Endothelial cell of umbilical vein (primary cell): ENCODE data around the gene SVIP. TPM values are rescaled to one million over a fixed set of nuclear protein-coding genes. Genes with fewer than 3 reads are reported as not detected.

Experiments used
- Bru-seq: library from RNA; stranded (reverse); fragments of 400-500 nt; gene quantifications from one replicate; lab custom pipeline; 2021; lab: Mats Ljungman, UMichigan
- BruChase-seq, 2 experiments: library from RNA; stranded (reverse); fragments of 400-500 nt; gene quantifications; one replicate each; lab custom pipeline; 2021; lab: Mats Ljungman, UMichigan
- BruUV-seq: library from RNA; stranded (reverse); fragments of 400-500 nt; replicated peaks from 2 replicates; lab custom pipeline; 2021; lab: Mats Ljungman, UMichigan
- CTCF ChIA-PET: fragments of 300-600, 350-600 bp; sonication (Branson Sonifier 250); formaldehyde crosslinking; loops from one replicate; lab custom pipeline; 2021; ENCODE audit warnings: antibody characterized with exemption, inconsistent platforms; lab: Charles Lee
- POLR2A ChIA-PET: fragments of 300-600, 350-600 bp; sonication (Branson Sonifier 250); formaldehyde crosslinking; loops from one replicate; lab custom pipeline; 2021; ENCODE audit warnings: antibody characterized with exemption, inconsistent platforms; lab: Charles Lee
- DNase-seq: peaks from one replicate; pipeline ENCODE4 v3.0.0-alpha.2; 2011; ENCODE audit warnings: low read depth, low spot score
- FAIRE-seq: peaks from 2 replicates; lab custom pipeline; 2011; peaks lifted over from hg19 to GRCh38; lab: Jason Lieb, UNC
- H2AFZ ChIP-seq: 2 replicates; pipeline ENCODE4 v1.6.0; 2012; ENCODE audit warnings: low read depth, low read length, control low read depth, inconsistent platforms
- H3K27ac ChIP-seq: 2 replicates; pipeline ENCODE4 v1.5.1; 2011; ENCODE audit warnings: low read depth, mild to moderate bottlenecking, control low read depth, low read length, moderate library complexity; ENCODE audit not compliant: insufficient read depth
- H3K27me3 ChIP-seq, 2 experiments: 2 replicates each; pipeline versions ENCODE4 v1.6.0 to v1.6.1; 2011; ENCODE audit warnings: low read length in 2 of 2, mixed read lengths in 1 of 2; ENCODE audit not compliant: control insufficient read depth in 2 of 2, insufficient read depth in 2 of 2
- H3K36me3 ChIP-seq, 2 experiments: 2 replicates in 1 of 2; 3 replicates in 1 of 2; pipeline ENCODE4 v1.5.1; 2011; ENCODE audit warnings: low read length in 2 of 2, mild to moderate bottlenecking in 1 of 2, moderate library complexity in 1 of 2; ENCODE audit not compliant: control insufficient read depth in 2 of 2, insufficient read depth in 2 of 2; ENCODE audit errors: extremely low read depth in 1 of 2
- H3K4me1 ChIP-seq: 3 replicates; pipeline ENCODE4 v1.5.1; 2011; ENCODE audit warnings: mild to moderate bottlenecking, low read length; ENCODE audit not compliant: control insufficient read depth, insufficient read depth; ENCODE audit errors: extremely low read depth
- H3K4me2 ChIP-seq: 2 replicates; pipeline ENCODE4 v1.6.1; 2011; ENCODE audit warnings: low read length, control low read depth, mixed read lengths; ENCODE audit not compliant: insufficient read depth
- H3K4me3 ChIP-seq, 3 experiments: fragments of 200-600 bp in 1 of 3; sonication (generic), shearing (Covaris generic) in 1 of 3; replicated peaks in 1 of 3; 2 replicates each; pipeline ENCODE4 v1.5.1; 2011 to 2016; ENCODE audit warnings: control low read depth in 3 of 3, low read length in 3 of 3, mild to moderate bottlenecking in 2 of 3, inconsistent platforms in 1 of 3, low read depth in 1 of 3, moderate library complexity in 1 of 3; ENCODE audit not compliant: insufficient read depth in 1 of 3
- H3K79me2 ChIP-seq: 2 replicates; pipeline ENCODE4 v1.6.0; 2012; ENCODE audit warnings: low read length, inconsistent platforms; ENCODE audit not compliant: control insufficient read depth, insufficient read depth
- H3K9ac ChIP-seq: replicated peaks from 2 replicates; pipeline ENCODE3; 2011; ENCODE audit warnings: low read length, control low read depth; ENCODE audit not compliant: insufficient read depth; ENCODE audit errors: extremely low read depth
- H3K9me1 ChIP-seq: replicated peaks from 3 replicates; pipeline ENCODE4 v1.6.0; 2011; ENCODE audit warnings: mild to moderate bottlenecking, low read length; ENCODE audit not compliant: control insufficient read depth, insufficient read depth; ENCODE audit errors: extremely low read depth
- H3K9me3 ChIP-seq: replicated peaks from 2 replicates; pipeline ENCODE4 v1.5.1; 2012; ENCODE audit warnings: low read length, inconsistent platforms; ENCODE audit not compliant: control insufficient read depth, insufficient read depth
- H4K20me1 ChIP-seq: replicated peaks from 2 replicates; pipeline ENCODE3; 2011; ENCODE audit warnings: mild to moderate bottlenecking, low read length; ENCODE audit not compliant: control insufficient read depth, insufficient read depth; ENCODE audit errors: extremely low read depth
- CTCF ChIP-seq, 2 donors: IDR thresholded peaks; 1 replicate in 1 of 2; 2 replicates in 1 of 2; pipeline ENCODE4 v1.5.1; 2011; ENCODE audit warnings: low read length in 2 of 2, mild to moderate bottlenecking in 2 of 2, moderate library complexity in 2 of 2, control low read depth in 1 of 2, inconsistent platforms in 1 of 2, low read depth in 1 of 2; ENCODE audit not compliant: insufficient read depth in 1 of 2; ENCODE audit errors: extremely low read depth in 1 of 2
- EZH2 ChIP-seq: IDR thresholded peaks from 2 replicates; pipeline ENCODE4 v1.6.1; 2012; ENCODE audit warnings: borderline replicate concordance, low read depth, mild to moderate bottlenecking, moderate library complexity, low read length, inconsistent platforms; ENCODE audit not compliant: severe bottlenecking
- FOS ChIP-seq: IDR thresholded peaks from 2 replicates; pipeline ENCODE4 v1.6.1; 2011; ENCODE audit warnings: mild to moderate bottlenecking, low read length, moderate library complexity, borderline replicate concordance; ENCODE audit not compliant: insufficient read depth
- GATA2 ChIP-seq: IDR thresholded peaks from 2 replicates; pipeline ENCODE4 v1.7.0; 2011; ENCODE audit warnings: low read depth, mild to moderate bottlenecking, moderate library complexity, mixed read lengths, low read length; ENCODE audit not compliant: insufficient read length, insufficient read depth
- JUN ChIP-seq: IDR thresholded peaks from 2 replicates; pipeline ENCODE4 v1.6.1; 2011; ENCODE audit warnings: borderline replicate concordance, low read depth; ENCODE audit not compliant: insufficient read length, insufficient read depth
- MYC ChIP-seq: IDR thresholded peaks from one replicate; pipeline ENCODE4 v1.6.1; 2011; ENCODE audit warnings: mild to moderate bottlenecking, low read depth, low read length
- POLR2A ChIP-seq: IDR thresholded peaks from 2 replicates; pipeline ENCODE4 v1.6.1; 2012; ENCODE audit warnings: low read depth, mild to moderate bottlenecking, control low read depth, low read length
- POLR2AphosphoS5 ChIP-seq: IDR thresholded peaks from 2 replicates; pipeline ENCODE4 v1.6.1; 2012; ENCODE audit warnings: low read depth, mild to moderate bottlenecking, control low read depth, low read length, moderate library complexity; ENCODE audit not compliant: insufficient read depth
- dilution Hi-C: fragments of 300-500 bp; cut with MboI; formaldehyde crosslinking; loops from one replicate; pipeline ENCODE4 v1.15.0; 2019; ENCODE audit warnings: low sequenced_read_pairs; ENCODE audit not compliant: extremely low pct_ligation_motif_present
- intact Hi-C: fragments of 100-400 bp; cut with micrococcal nuclease; formaldehyde crosslinking; loops from one replicate; pipeline ENCODE4 v1.10.0; 2022
- long read RNA-seq: library from polyadenylated mRNA; stranded (forward); transcript quantifications from one replicate; pipeline ENCODE4 v2.0.0, GENCODE V29; 2021
- polyA minus RNA-seq, 3 experiments: library from RNA; depleted of rRNA, polyadenylated mRNA; stranded (reverse); fragments of >200 nt; gene quantifications; 1 replicate in 1 of 3; 2 replicates in 2 of 3; pipeline ENCODE4 v1.2.3, GENCODE V29; 2011
- polyA plus RNA-seq, 4 experiments: library from polyadenylated mRNA; depleted of rRNA in 3 of 4; stranded (reverse) in 3 of 4; unstranded in 1 of 4; fragments of >200 nt; gene quantifications; 2 replicates each; pipeline versions ENCODE4 v1.2.1 to v1.2.3, GENCODE V29; 2011 to 2012; ENCODE audit warnings: missing spikeins in 1 of 4
- total RNA-seq: library from RNA; stranded (reverse); gene quantifications from 2 replicates; pipeline ENCODE4 v1.2.3, GENCODE V29; 2021
- TF ChIP-seq, protein P1 (sequence below): IDR thresholded peaks from 2 replicates; pipeline ENCODE4 v1.6.1; 2011; ENCODE audit not compliant: insufficient read depth, insufficient read length

The SVIP gene
- total RNA-seq (69.5 and 70.5 TPM in 2 replicates), polyA plus RNA-seq (3.2 and 4.6 TPM in 2 replicates), polyA minus RNA-seq (3.1 and 3.4 TPM in 2 replicates), Bru-seq, nascent RNA (percentile 90 among the genes with signal in this experiment), BruChase-seq, experiment 1, labeled RNA remaining after a 6-hour chase (percentile 87 among the genes with signal in this experiment), BruChase-seq, experiment 2, labeled RNA remaining after a 2-hour chase (percentile 91 among the genes with signal in this experiment)
- 16.4 and 17.7 TPM in 2 replicates for polyA plus RNA-seq (2011; cell fraction: cytosol; rRNA removed)
- polyA plus RNA-seq (2011; cell fraction: nucleus; rRNA removed): 7.3 and 11.9 TPM in 2 replicates
- 30.4 and 57.6 TPM in 2 replicates for polyA plus RNA-seq (2012)
- polyA minus RNA-seq (2011; cell fraction: cytosol; rRNA and poly(A)+ RNA removed): 2.0 TPM
- polyA minus RNA-seq (2011; cell fraction: nucleus; rRNA and poly(A)+ RNA removed): 9.8 and 13.8 TPM in 2 replicates
- long read RNA-seq, full-length matches to known transcripts: 231 of 261 reads
- long read RNA-seq, partial matches to known transcripts: 14 of 261 reads
- long read RNA-seq, other reads (novel, unspliced or antisense): 16 of 261 reads

DNA sequence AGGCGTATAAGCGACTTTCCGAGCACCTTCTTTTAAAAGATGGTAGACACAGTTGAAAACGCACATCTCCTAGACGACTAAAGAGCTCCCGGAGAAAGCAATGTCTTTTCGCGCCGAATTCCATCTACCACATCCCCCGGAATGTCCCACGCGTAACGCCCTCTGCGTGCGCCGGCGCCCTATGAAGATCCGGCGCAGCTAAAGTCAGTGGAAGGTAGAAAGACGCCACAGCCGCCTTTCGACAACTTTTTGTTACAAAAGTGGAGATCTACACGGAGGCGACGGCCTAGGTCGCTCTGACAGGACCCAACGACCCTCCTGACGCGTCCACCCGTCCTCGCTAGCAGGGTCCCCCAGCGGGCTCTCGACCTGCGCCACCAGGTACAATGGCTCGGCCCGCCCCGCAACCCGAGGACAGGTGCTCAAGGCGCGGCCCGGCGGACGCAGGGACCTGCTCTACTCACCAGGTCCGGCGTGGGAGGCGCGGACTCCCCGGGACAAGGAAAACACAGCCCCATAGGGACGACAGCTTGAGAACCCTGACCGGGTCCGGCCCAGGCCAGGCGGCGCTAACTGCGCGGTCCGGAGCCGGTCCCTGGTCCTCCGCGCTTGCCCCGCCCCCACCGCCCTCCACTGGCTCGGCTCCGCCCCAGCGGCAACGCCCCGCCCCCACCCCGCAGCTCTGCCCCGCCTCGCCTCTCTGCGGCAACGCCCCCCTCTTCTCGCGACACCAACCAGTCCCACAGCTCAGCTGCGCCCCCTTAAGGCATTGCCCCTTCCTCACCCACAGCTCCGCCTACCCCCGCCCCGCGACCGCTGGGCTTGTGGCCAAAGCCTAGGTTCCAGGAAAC lies at the start of gene SVIP:
Gene SVIP (minus strand): TSS at position 571 of the 851 bp plus-strand sequence. CDS start 53 bp downstream, at position 518.
- ChIA-PET POLR2A (interaction anchor here (0.6 to 1.0 kb wide), 7 partner anchors 10 to 126 kb away, joined by 3 to 6 read pairs (median 4); no protein-coding TSS in a partner anchor), CTCF (interaction anchor here (0.6 to 2.7 kb wide), 25 partner anchors 9 to 585 kb away, joined by 3 to 35 read pairs (median 3); partner anchors contain the start of genes CCDC179 and FANCF)
- intact Hi-C loops (loop anchor here (1.0 to 5.0 kb wide), 8 partner anchors 21 to 497 kb away; partner anchors contain the start of gene FANCF), dilution Hi-C loops (no loop called here)
- FAIRE-seq (no peak), DNase-seq (peak; percentile 99)
- H3K27me3 ChIP-seq: no peaks in the 10 kb centered on the region
- peaks cover 20% of the 10 kb centered on the region for H3K79me2 ChIP-seq
- H3K27ac ChIP-seq: peak within 1 kb of the TSS; percentile 86
- peak within 1 kb of the TSS; percentile 98 for H3K4me2 ChIP-seq
- peak within 1 kb of the TSS; percentile 87 for H3K9ac ChIP-seq
- peak within 1 kb of the TSS; percentile 91 to 99 (median 95) for H3K4me3 ChIP-seq
- H3K9me1 ChIP-seq: no peaks in the 10 kb centered on the region
- H2AFZ ChIP-seq: peak within 1 kb of the TSS; percentile 94
- H3K9me3 ChIP-seq: no peaks in the 10 kb centered on the region
- peaks cover 26% of the 10 kb centered on the region for H3K4me1 ChIP-seq
- TSS peak; percentile 44 for BruUV-seq
- peaks cover 5 to 7% of the 10 kb centered on the region in 2 experiments for H3K36me3 ChIP-seq
- TF ChIP-seq JUN: no peak
- TF ChIP-seq EZH2: no peak
- peak; percentile 94 for TF ChIP-seq POLR2A
- TF ChIP-seq GATA2: peak; percentile 15
- peak; percentile 94 for TF ChIP-seq POLR2AphosphoS5
- TF ChIP-seq FOS: peak; percentile 22
- no peak for TF ChIP-seq MYC
- TF ChIP-seq CTCF (IDR thresholded peaks at IDR 0.05; ENCODE audit: extremely low read depth in 1 of 2, insufficient read depth in 1 of 2, low read depth in 1 of 2, low read length in 2 of 2): peak; percentile 76 to 88
- TF ChIP-seq, protein P1, sequence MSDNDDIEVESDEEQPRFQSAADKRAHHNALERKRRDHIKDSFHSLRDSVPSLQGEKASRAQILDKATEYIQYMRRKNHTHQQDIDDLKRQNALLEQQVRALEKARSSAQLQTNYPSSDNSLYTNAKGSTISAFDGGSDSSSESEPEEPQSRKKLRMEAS: no peak
- H4K20me1 ChIP-seq: no peaks in the 10 kb centered on the region
